CD14-positive monocyte (primary cell): Measurements from ENCODE around the gene JHY. TPM values are rescaled to one million over a fixed set of nuclear protein-coding genes. Genes with fewer than 3 reads are reported as not detected.

Experiments used
- DNase-seq, 3 donors: peaks; one replicate each; pipeline ENCODE4 v3.0.0-alpha.2; 2011 to 2022
- H2AFZ ChIP-seq: 2 replicates; pipeline ENCODE4 v1.6.0; 2012; ENCODE audit warnings: mild to moderate bottlenecking, low read depth, low read length, inconsistent platforms; ENCODE audit not compliant: insufficient read depth, poor library complexity, severe bottlenecking
- H3K27ac ChIP-seq, 2 donors: 1 replicate in 1 of 2; 2 replicates in 1 of 2; pipeline ENCODE4 v1.5.1; 2012 to 2013; ENCODE audit warnings: low read length in 2 of 2, control low read depth in 1 of 2, inconsistent platforms in 1 of 2, low read depth in 1 of 2, mild to moderate bottlenecking in 1 of 2
- H3K27me3 ChIP-seq, 2 donors: one replicate each; pipeline versions ENCODE4 v1.6.0 to v1.6.1; 2011 to 2013; ENCODE audit warnings: low read length in 2 of 2; ENCODE audit not compliant: control insufficient read depth in 2 of 2, insufficient read depth in 2 of 2
- H3K36me3 ChIP-seq, 2 donors: replicated peaks in 1 of 2; 1 replicate in 1 of 2; 2 replicates in 1 of 2; pipeline versions ENCODE4 v1.5.1 to v1.6.1; 2012 to 2013; ENCODE audit warnings: low read length in 2 of 2, control low read depth in 1 of 2, inconsistent platforms in 1 of 2, mild to moderate bottlenecking in 1 of 2; ENCODE audit not compliant: insufficient read depth in 2 of 2, control insufficient read depth in 1 of 2
- H3K4me1 ChIP-seq, 2 donors: 1 replicate in 1 of 2; 2 replicates in 1 of 2; pipeline versions ENCODE4 v1.5.1 to v1.6.1; 2012 to 2013; ENCODE audit warnings: low read length in 2 of 2, control low read depth in 1 of 2, inconsistent platforms in 1 of 2, mild to moderate bottlenecking in 1 of 2, moderate library complexity in 1 of 2; ENCODE audit not compliant: insufficient read depth in 2 of 2, control insufficient read depth in 1 of 2
- H3K4me2 ChIP-seq: replicated peaks from 2 replicates; pipeline ENCODE3; 2012; ENCODE audit warnings: low read length, moderate library complexity, mild to moderate bottlenecking; ENCODE audit not compliant: poor library complexity, severe bottlenecking; ENCODE audit errors: extremely low read depth
- H3K4me3 ChIP-seq, 3 experiments: fragments of 200-600 bp in 1 of 3; sonication (generic) in 1 of 3; replicated peaks in 1 of 3; 1 replicate in 2 of 3; 2 replicates in 1 of 3; pipeline ENCODE4 v1.5.1; 2011 to 2013; ENCODE audit warnings: low read length in 3 of 3, mild to moderate bottlenecking in 3 of 3, control low read depth in 2 of 3, low read depth in 2 of 3, inconsistent platforms in 1 of 3, moderate library complexity in 1 of 3
- H3K79me2 ChIP-seq: 2 replicates; pipeline ENCODE4 v1.6.0; 2012; ENCODE audit warnings: mild to moderate bottlenecking, control low read depth, inconsistent platforms, low read length, moderate library complexity; ENCODE audit not compliant: insufficient read depth
- H3K9ac ChIP-seq: 2 replicates; pipeline ENCODE4 v1.6.0; 2017; ENCODE audit warnings: low read length, mild to moderate bottlenecking; ENCODE audit not compliant: insufficient read depth, poor library complexity, severe bottlenecking
- H3K9me3 ChIP-seq, 2 donors: replicated peaks in 1 of 2; 1 replicate in 1 of 2; 2 replicates in 1 of 2; pipeline versions ENCODE4 v1.5.1 to v1.6.1; 2012 to 2013; ENCODE audit warnings: low read length in 2 of 2, control low read depth in 1 of 2; ENCODE audit not compliant: control insufficient read depth in 1 of 2, insufficient read depth in 1 of 2
- H4K20me1 ChIP-seq: 2 replicates; pipeline ENCODE4 v1.6.0; 2012; ENCODE audit warnings: mild to moderate bottlenecking, low read length, control low read depth, moderate library complexity; ENCODE audit not compliant: insufficient read depth
- H3K27ac Mint-ChIP-seq, 7 donors: one replicate each; pipeline ENCODE4 v1.8.0; 2020; ENCODE audit warnings: mild to moderate bottlenecking in 7 of 7, mixed read lengths in 7 of 7, moderate library complexity in 6 of 7, inconsistent platforms in 2 of 7
- H3K27me3 Mint-ChIP-seq, 3 donors: one replicate each; pipeline ENCODE4 v1.8.0; 2021 to 2022; ENCODE audit warnings: low read depth in 3 of 3, mild to moderate bottlenecking in 3 of 3, mixed read lengths in 3 of 3, moderate library complexity in 3 of 3, inconsistent platforms in 1 of 3
- H3K36me3 Mint-ChIP-seq, 2 donors: one replicate each; pipeline ENCODE4 v1.8.0; 2020; ENCODE audit warnings: mixed read lengths in 2 of 2, inconsistent platforms in 1 of 2, mild to moderate bottlenecking in 1 of 2
- H3K4me1 Mint-ChIP-seq: one replicate; pipeline ENCODE4 v1.8.0; 2020; ENCODE audit warnings: mild to moderate bottlenecking, mixed read lengths
- H3K4me3 Mint-ChIP-seq, 2 donors: one replicate each; pipeline ENCODE4 v1.8.0; 2020; ENCODE audit warnings: mild to moderate bottlenecking in 2 of 2, mixed read lengths in 2 of 2, moderate library complexity in 1 of 2
- H3K9me3 Mint-ChIP-seq, 7 donors: one replicate each; pipeline ENCODE4 v1.8.0; 2020 to 2022; ENCODE audit warnings: mixed read lengths in 7 of 7, mild to moderate bottlenecking in 6 of 7, moderate library complexity in 6 of 7, inconsistent platforms in 2 of 7
- CTCF ChIP-seq: fragments of 200-600 bp; IDR thresholded peaks from one replicate; pipeline ENCODE4 v1.8.0; 2022; ENCODE audit warnings: antibody characterized with exemption, mild to moderate bottlenecking
- WGBS: methylation state at CpG from one replicate; pipeline ENCODE4 v1.1.5; 2013; ENCODE audit warnings: missing lambda C conversion rate; ENCODE audit not compliant: insufficient coverage; 5-methylcytosine and 5-hydroxymethylcytosine counted together
- intact Hi-C, 2 donors: fragments of 100-400 bp; cut with micrococcal nuclease; formaldehyde crosslinking; loops; one replicate each; pipeline versions ENCODE4 v1.15.0 to v1.15.1; 2023
- polyA plus RNA-seq, 3 donors: library from polyadenylated mRNA; depleted of rRNA in 1 of 3; unstranded in 2 of 3; stranded (reverse) in 1 of 3; fragments of 300-500 nt in 2 of 3; fragments of >200 nt in 1 of 3; fragmentation: Illumina TruSeq in 2 of 3; gene quantifications; 1 replicate in 2 of 3; 2 replicates in 1 of 3; pipeline ENCODE4 v1.2.3, GENCODE V29; 2012 to 2021

The JHY gene
- polyA plus RNA-seq, 3 donors: 0.68 to 0.91 (median 0.89) TPM

GRCh38 chr11:122984186-122985011 lies 101.8 kb downstream of the JHY start:
- whole genome bisulfite sequencing: 0% methylated on average over 51 of the region's 59 CpGs
- Histone ChIP-seq H3K27me3 (peaks cover 79 to 90% of the 10 kb centered on the region in 2 donors), H4K20me1 (no peaks in the 10 kb centered on the region), H3K79me2 (no peaks in the 10 kb centered on the region), H3K27ac (no peak overlapping the region), H3K9me3 (peaks cover 0 to 44% of the 10 kb centered on the region in 2 donors), H2AFZ (peak overlapping the region; percentile 57), H3K36me3 (no peaks in the 10 kb centered on the region), H3K4me3 (peak overlapping the region; percentile 24 to 63 (median 26)), H3K4me2 (peak overlapping the region; percentile 72), H3K4me1 (peaks cover 4 to 14% of the 10 kb centered on the region in 2 donors), H3K9ac (no peak overlapping the region)
- Mint-ChIP-seq H3K27me3 (peaks cover 87 to 91% (median 88%) of the 10 kb centered on the region in 3 donors), H3K9me3 (peaks cover 4 to 29% (median 14%) of the 10 kb centered on the region in 7 donors), H3K4me1 (peaks cover 11% of the 10 kb centered on the region), H3K36me3 (peaks cover 1 to 12% of the 10 kb centered on the region in 2 donors), H3K4me3 (peak overlapping the region; percentile 75 to 79), H3K27ac (no peak overlapping the region)
- DNase-seq: no peak
- TF ChIP-seq CTCF: no peak
- intact Hi-C loops: no loop called here

- H3K27me3 ChIP-seq: peaks cover 11 to 20% of the 10 kb centered on the region in 2 donors
These were observed 113.0 kb downstream of the JHY start for GRCh38 chr11:122995526-122995925.

More at GRCh38 chr11:122995526-122995925, 113.0 kb downstream of the JHY start:
- Histone ChIP-seq H4K20me1 (no peaks in the 10 kb centered on the region), H3K27ac (no peak overlapping the region), H3K9me3 (no peaks in the 10 kb centered on the region), H2AFZ (no peak overlapping the region), H3K36me3 (no peaks in the 10 kb centered on the region), H3K4me2 (no peak overlapping the region), H3K9ac (no peak overlapping the region), H3K4me3 (no peak overlapping the region), H3K4me1 (no peaks in the 10 kb centered on the region), H3K79me2 (no peaks in the 10 kb centered on the region)
- H3K27ac Mint-ChIP-seq: peak overlapping the region in 1 of 7 donors; percentile 25
- WGBS: no CpG with 5 or more reads among the region's 3 CpGs
- H3K4me3 Mint-ChIP-seq: no peak overlapping the region
- H3K36me3 Mint-ChIP-seq: no peaks in the 10 kb centered on the region
- no peak for TF ChIP-seq CTCF
- H3K9me3 Mint-ChIP-seq: peaks cover 0 to 2% (median 0%) of the 10 kb centered on the region in 7 donors
- intact Hi-C loops: no loop called here
- DNase-seq: no peak
- no peaks in the 10 kb centered on the region for H3K4me1 Mint-ChIP-seq
- H3K27me3 Mint-ChIP-seq: peaks cover 23 to 45% (median 26%) of the 10 kb centered on the region in 3 donors
